Measurements from ENCODE around the gene TEC. TPM values are rescaled to one million over a fixed set of nuclear protein-coding genes. Genes with fewer than 3 reads are reported as not detected.

Gene TEC
- total and polyA plus RNA-seq, 9 of the 15 experiments (the other 6 are each of a cell fraction or from before 2014, with no cell fraction given): 5.3 to 14.7 (median 8.8) TPM

- in situ Hi-C loops (cut with MboI): no loop called here
- no peak overlapping the region; the same call in 1 of the 2 replicates for H2AFZ ChIP-seq (ENCODE audit: low read depth, low read length)
- peak; percentile 63 for TF ChIP-seq C11orf30 (IDR thresholded peaks at IDR 0.05; ENCODE audit: low read depth)
- TF ChIP-seq MAFK (IDR thresholded peaks at IDR 0.05; ENCODE audit: low read length): peak; percentile 26; the same call in 1 of the 2 replicates
- TF ChIP-seq KLF13 (tag; IDR thresholded peaks at IDR 0.05; ENCODE audit: borderline replicate concordance, low read depth): no peak
- no peak for TF ChIP-seq HNRNPK (IDR thresholded peaks at IDR 0.05; ENCODE audit: low read depth, low read length, poor library complexity, severe bottlenecking)
- TF ChIP-seq ZKSCAN8 (CRISPR knock-in tag; IDR thresholded peaks at IDR 0.05): no peak
- no peak for TF ChIP-seq FOXJ2 (tag; IDR thresholded peaks at IDR 0.05)
- peak; percentile 62; the same call in 1 of the 2 replicates for TF ChIP-seq ZNF316 (IDR thresholded peaks at IDR 0.05)
- TF ChIP-seq RBBP5 (IDR thresholded peaks at IDR 0.05; ENCODE audit: borderline replicate concordance, insufficient read depth, low read length, poor library complexity, severe bottlenecking): peak; percentile 12
- TF ChIP-seq PKNOX1 (IDR thresholded peaks at IDR 0.05): no peak
- no peak for TF ChIP-seq L3MBTL2 (IDR thresholded peaks at IDR 0.05)
- TF ChIP-seq, protein P1, sequence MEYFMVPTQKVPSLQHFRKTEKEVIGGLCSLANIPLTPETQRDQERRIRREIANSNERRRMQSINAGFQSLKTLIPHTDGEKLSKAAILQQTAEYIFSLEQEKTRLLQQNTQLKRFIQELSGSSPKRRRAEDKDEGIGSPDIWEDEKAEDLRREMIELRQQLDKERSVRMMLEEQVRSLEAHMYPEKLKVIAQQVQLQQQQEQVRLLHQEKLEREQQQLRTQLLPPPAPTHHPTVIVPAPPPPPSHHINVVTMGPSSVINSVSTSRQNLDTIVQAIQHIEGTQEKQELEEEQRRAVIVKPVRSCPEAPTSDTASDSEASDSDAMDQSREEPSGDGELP (CRISPR knock-in tag; IDR thresholded peaks at IDR 0.05; ENCODE audit: borderline replicate concordance): 0 out of 2 replicates have a peak, but pooled peaks have one; percentile 19
- FAIRE-seq: peak; percentile 51
- H3K79me2 ChIP-seq (ENCODE audit: control insufficient read depth, insufficient read depth, low read length): peaks cover 75% of the 10 kb centered on the region
- peak overlapping the region; percentile 78 for H3K27ac ChIP-seq (ENCODE audit: extremely low read depth, low read depth, low read length)
- no TSS peak for BruUV-seq (replicated peaks)
- H4K20me1 ChIP-seq (replicated peaks; ENCODE audit: control insufficient read depth, insufficient read depth, low read length): no peaks in the 10 kb centered on the region
- intact Hi-C loops (cut with micrococcal nuclease): no loop called here
- H3K4me1 ChIP-seq (replicated peaks in 1 of 2; ENCODE audit: control insufficient read depth in 2 of 2, insufficient read depth in 2 of 2, low read length in 2 of 2): peaks cover 21 to 41% of the 10 kb centered on the region in 2 experiments
- no peaks in the 10 kb centered on the region for H3K9me1 ChIP-seq (ENCODE audit: control insufficient read depth, insufficient read depth, low read length)
- H3K9ac ChIP-seq (ENCODE audit: insufficient read depth in 1 of 2, low read depth in 2 of 2, low read length in 2 of 2): peak overlapping the region; percentile 73 to 84; a peak in 2 of 4 replicates
- ChIA-PET CTCF (ENCODE audit: low intra/inter-chr PET ratio) (no interaction called here), POLR2A (interaction anchor here (1.0 to 1.7 kb wide), 2 partner anchors 9 to 12 kb away, joined by 4 to 5 read pairs; no protein-coding TSS in a partner anchor)
- peak overlapping the region; percentile 89; the same call in 1 of the 2 replicates for H3K4me3 ChIP-seq
- DNase-seq (ENCODE audit: extremely low read depth in 1 of 4, low spot score in 3 of 4): no peak
- H3K4me2 ChIP-seq (ENCODE audit: insufficient read depth, low read length): peak overlapping the region; percentile 89
- H3K27me3 ChIP-seq (ENCODE audit: control insufficient read depth in 2 of 2, insufficient read depth in 2 of 2, low read length in 2 of 2): no peaks in the 10 kb centered on the region
- H3K36me3 ChIP-seq (ENCODE audit: control insufficient read depth, insufficient read depth, low read length): peaks cover 12% of the 10 kb centered on the region
- WGBS (ENCODE audit: insufficient coverage, low coverage, missing lambda C conversion rate): 41% methylated on average over 3 of the region's 3 CpGs
- ATAC-seq: peak; percentile 1; the same call in 2 of the 3 replicates
- H3K9me3 ChIP-seq (replicated peaks; ENCODE audit: control insufficient read depth, insufficient read depth, low read depth, low read length): no peaks in the 10 kb centered on the region
Measured at GRCh38 chr4:48267574-48267973, 2.1 kb downstream of the TEC start.

All from K562 (cell line).